ENCODE measurements around the gene TMEM47. TPM values are rescaled to one million over a fixed set of nuclear protein-coding genes. Genes with fewer than 3 reads are reported as not detected.

TMEM47 gene
- total RNA-seq, 4 donors from 2014 or later, result 4.4 to 9.4 (median 6.7) TPM

GRCh38 chrX:34638116-34638515 lies 19.0 kb downstream of the TMEM47 start:
- DNase-seq, result no peak
- no peak for TF ChIP-seq POLR2A (IDR thresholded peaks at IDR 0.05)
- TF ChIP-seq, protein P1, sequence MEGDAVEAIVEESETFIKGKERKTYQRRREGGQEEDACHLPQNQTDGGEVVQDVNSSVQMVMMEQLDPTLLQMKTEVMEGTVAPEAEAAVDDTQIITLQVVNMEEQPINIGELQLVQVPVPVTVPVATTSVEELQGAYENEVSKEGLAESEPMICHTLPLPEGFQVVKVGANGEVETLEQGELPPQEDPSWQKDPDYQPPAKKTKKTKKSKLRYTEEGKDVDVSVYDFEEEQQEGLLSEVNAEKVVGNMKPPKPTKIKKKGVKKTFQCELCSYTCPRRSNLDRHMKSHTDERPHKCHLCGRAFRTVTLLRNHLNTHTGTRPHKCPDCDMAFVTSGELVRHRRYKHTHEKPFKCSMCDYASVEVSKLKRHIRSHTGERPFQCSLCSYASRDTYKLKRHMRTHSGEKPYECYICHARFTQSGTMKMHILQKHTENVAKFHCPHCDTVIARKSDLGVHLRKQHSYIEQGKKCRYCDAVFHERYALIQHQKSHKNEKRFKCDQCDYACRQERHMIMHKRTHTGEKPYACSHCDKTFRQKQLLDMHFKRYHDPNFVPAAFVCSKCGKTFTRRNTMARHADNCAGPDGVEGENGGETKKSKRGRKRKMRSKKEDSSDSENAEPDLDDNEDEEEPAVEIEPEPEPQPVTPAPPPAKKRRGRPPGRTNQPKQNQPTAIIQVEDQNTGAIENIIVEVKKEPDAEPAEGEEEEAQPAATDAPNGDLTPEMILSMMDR (IDR thresholded peaks at IDR 0.05), result peak in 3 of 6 experiments; percentile 36 to 42 (median 36)
- no peaks in the 10 kb centered on the region for H3K4me1 ChIP-seq
- no peak overlapping the region for H3K4me3 ChIP-seq
- no peaks in the 10 kb centered on the region for H3K27me3 ChIP-seq
- no peaks in the 10 kb centered on the region for H3K36me3 ChIP-seq
- no peak overlapping the region for H3K27ac ChIP-seq
- no peaks in the 10 kb centered on the region for H3K9me3 ChIP-seq

DNA sequence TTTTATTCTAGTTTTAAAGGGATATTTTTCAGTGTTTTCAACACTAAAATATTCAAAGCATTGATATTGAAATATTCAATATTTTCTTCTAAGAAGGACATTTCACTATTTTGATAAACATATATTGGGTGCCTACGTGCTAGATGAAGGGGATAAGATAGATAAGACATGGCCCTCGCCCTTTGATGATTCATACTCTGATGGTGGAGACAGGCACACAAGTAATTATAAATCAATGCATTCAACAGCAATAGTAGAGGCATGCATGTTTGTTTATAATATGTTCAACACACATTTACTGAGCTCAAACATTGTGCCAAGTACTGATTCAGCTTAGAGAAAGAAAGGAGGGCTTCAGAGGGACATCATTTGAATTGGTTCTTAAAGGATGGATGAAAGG lies 22.7 kb downstream of the TMEM47 start:
- Histone ChIP-seq H3K36me3 (no peaks in the 10 kb centered on the region), H3K9me3 (no peaks in the 10 kb centered on the region), H3K27ac (no peak overlapping the region), H3K27me3 (no peaks in the 10 kb centered on the region), H3K4me3 (no peak overlapping the region), H3K4me1 (no peaks in the 10 kb centered on the region)
- TF ChIP-seq, protein P1 (IDR thresholded peaks at IDR 0.05), result no peak
- TF ChIP-seq POLR2A (IDR thresholded peaks at IDR 0.05), result no peak
- DNase-seq, result no peak

GRCh38 chrX:34632384-34632783 lies 24.7 kb downstream of the TMEM47 start:
- H3K9me3 ChIP-seq, result no peaks in the 10 kb centered on the region
- H3K4me1 ChIP-seq, result no peaks in the 10 kb centered on the region
- H3K27ac ChIP-seq, result no peak overlapping the region
- no peaks in the 10 kb centered on the region for H3K36me3 ChIP-seq
- no peaks in the 10 kb centered on the region for H3K27me3 ChIP-seq
- no peak for DNase-seq
- TF ChIP-seq, protein P1 (IDR thresholded peaks at IDR 0.05), result no peak
- TF ChIP-seq POLR2A (IDR thresholded peaks at IDR 0.05), result no peak
- no peak overlapping the region for H3K4me3 ChIP-seq

DNA sequence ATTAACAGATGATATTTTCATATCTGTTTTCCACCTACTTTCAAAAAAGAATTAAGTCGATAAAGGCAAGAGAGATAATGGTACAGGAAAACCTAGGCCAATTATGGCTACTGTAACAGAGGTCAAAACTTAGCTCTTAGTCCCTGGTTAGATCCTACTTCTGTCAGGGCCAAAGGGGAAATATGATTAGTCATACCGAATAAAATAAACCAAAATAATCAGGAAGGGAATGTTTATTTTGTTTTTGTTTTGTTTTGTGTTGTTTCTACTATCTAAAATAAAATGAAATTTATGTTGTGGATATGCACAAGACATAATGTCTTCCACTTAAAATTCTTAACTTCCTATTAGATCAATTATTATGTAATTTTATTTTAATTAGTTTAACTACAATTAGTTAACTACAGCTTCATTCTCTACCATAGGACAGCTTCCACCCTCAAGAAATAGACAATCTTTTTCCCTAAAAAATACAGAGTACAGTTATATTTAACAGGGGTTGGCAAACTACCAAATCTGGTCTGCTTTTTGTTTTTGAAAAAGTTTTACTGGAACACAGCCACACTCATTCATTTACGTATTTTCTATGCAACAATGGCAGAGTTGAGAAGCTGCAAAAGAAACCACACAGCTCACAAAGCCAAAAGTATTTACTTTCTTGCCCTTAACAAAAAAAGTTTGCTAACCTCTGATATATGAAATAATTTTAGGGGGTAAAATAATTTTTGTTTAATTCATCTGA lies 25.4 kb downstream of the TMEM47 start:
- H3K4me1 ChIP-seq, result no peaks in the 10 kb centered on the region
- H3K4me3 ChIP-seq, result no peak overlapping the region
- no peak for DNase-seq
- H3K9me3 ChIP-seq, result no peaks in the 10 kb centered on the region
- no peak overlapping the region for H3K27ac ChIP-seq
- H3K27me3 ChIP-seq, result no peaks in the 10 kb centered on the region
- TF ChIP-seq, protein P1 (IDR thresholded peaks at IDR 0.05), result no peak
- no peak for TF ChIP-seq POLR2A (IDR thresholded peaks at IDR 0.05)
- no peaks in the 10 kb centered on the region for H3K36me3 ChIP-seq

DNA sequence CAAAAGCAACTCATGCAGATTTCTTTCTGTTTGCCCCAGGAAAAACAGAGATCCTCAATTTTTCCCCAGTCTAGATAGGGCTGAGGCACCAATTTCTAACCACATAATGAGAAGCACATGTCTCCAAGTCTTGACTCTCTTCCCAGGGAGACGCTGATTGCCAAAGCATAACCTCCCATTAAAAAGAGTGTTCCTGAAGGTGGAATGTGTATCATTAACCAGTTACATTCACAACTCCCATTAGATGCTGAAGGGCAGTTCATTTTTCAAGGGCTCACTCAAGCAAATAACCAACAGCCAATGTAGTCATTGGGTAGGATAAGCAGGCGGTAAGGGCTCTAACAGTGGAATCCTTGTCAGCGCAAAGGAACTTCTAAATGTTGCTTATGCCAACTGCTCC lies 27.5 kb downstream of the TMEM47 start:
- H3K4me3 ChIP-seq, result no peak overlapping the region
- no peaks in the 10 kb centered on the region for H3K36me3 ChIP-seq
- no peaks in the 10 kb centered on the region for H3K27me3 ChIP-seq
- no peak for TF ChIP-seq POLR2A (IDR thresholded peaks at IDR 0.05)
- TF ChIP-seq, protein P1 (IDR thresholded peaks at IDR 0.05), result no peak
- no peak overlapping the region for H3K27ac ChIP-seq
- DNase-seq, result no peak
- no peaks in the 10 kb centered on the region for H3K9me3 ChIP-seq
- no peaks in the 10 kb centered on the region for H3K4me1 ChIP-seq
